Stomach smooth muscle (tissue), 2 donors: Measurements from ENCODE around the gene ALDH1L1.
"Not testable (repeated sequence)": the region's sequence is repeated elsewhere in the genome, so short reads cannot be mapped to it uniquely, and the experiment has no call there.

ENCODE experiments used
- H3K27ac ChIP-seq: one replicate; pipeline ENCODE4 v1.7.0; 2013; ENCODE audit warnings: mild to moderate bottlenecking, low read length, inconsistent platforms
- H3K27me3 ChIP-seq, 2 donors: one replicate each; pipeline ENCODE4 v1.7.0; 2013; ENCODE audit warnings: low read length in 2 of 2; ENCODE audit not compliant: insufficient read depth in 2 of 2, control insufficient read depth in 1 of 2
- H3K36me3 ChIP-seq, 2 donors: one replicate each; pipeline ENCODE4 v1.7.0; 2013; ENCODE audit warnings: low read length in 2 of 2; ENCODE audit not compliant: control insufficient read depth in 2 of 2, insufficient read depth in 2 of 2
- H3K4me1 ChIP-seq: one replicate; pipeline ENCODE4 v1.7.0; 2013; ENCODE audit warnings: low read length; ENCODE audit not compliant: control insufficient read depth, insufficient read depth
- H3K4me3 ChIP-seq, 2 donors: one replicate each; pipeline ENCODE4 v1.7.0; 2013; ENCODE audit warnings: low read length in 2 of 2
- H3K9ac ChIP-seq, 2 donors: one replicate each; pipeline ENCODE4 v1.7.0; 2013; ENCODE audit warnings: low read length in 2 of 2, mild to moderate bottlenecking in 1 of 2
- H3K9me3 ChIP-seq, 2 donors: one replicate each; pipeline ENCODE4 v1.7.0; 2013; ENCODE audit warnings: low read length in 2 of 2; ENCODE audit not compliant: control insufficient read depth in 2 of 2
- donor health status: healthy.
- donor health status: Pancreatic carcinoma.

Gene ALDH1L1

GRCh38 chr3:126078866-126079265 is 101.5 kb downstream of the ALDH1L1 start:
- Histone ChIP-seq H3K4me3 (no peak overlapping the region), H3K9me3 (no peaks in the 10 kb centered on the region), H3K4me1 (peaks cover 11% of the 10 kb centered on the region), H3K36me3 (no peaks in the 10 kb centered on the region), H3K27ac (no peak overlapping the region), H3K9ac (no peak overlapping the region), H3K27me3 (no peaks in the 10 kb centered on the region)

GRCh38 chr3:126077754-126078153 is 102.6 kb downstream of the ALDH1L1 start:
- Histone ChIP-seq H3K9ac (no peak overlapping the region), H3K4me3 (no peak overlapping the region), H3K9me3 (no peaks in the 10 kb centered on the region), H3K27me3 (no peaks in the 10 kb centered on the region), H3K4me1 (peaks cover 5% of the 10 kb centered on the region), H3K36me3 (no peaks in the 10 kb centered on the region), H3K27ac (no peak overlapping the region)

GRCh38 chr3:126076140-126076539 is 104.2 kb downstream of the ALDH1L1 start:
- no peaks in the 10 kb centered on the region for H3K9me3 ChIP-seq
- no peak overlapping the region for H3K9ac ChIP-seq
- no peak overlapping the region for H3K27ac ChIP-seq
- no peaks in the 10 kb centered on the region for H3K4me1 ChIP-seq
- no peaks in the 10 kb centered on the region for H3K27me3 ChIP-seq
- H3K36me3 ChIP-seq = no peaks in the 10 kb centered on the region
- H3K4me3 ChIP-seq = no peak overlapping the region

GRCh38 chr3:126070146-126070545 is 110.2 kb downstream of the ALDH1L1 start:
- peaks cover 6 to 9% of the 10 kb centered on the region in 2 donors for H3K36me3 ChIP-seq
- no peaks in the 10 kb centered on the region for H3K9me3 ChIP-seq
- H3K4me1 ChIP-seq = no peaks in the 10 kb centered on the region
- H3K4me3 ChIP-seq = no peak overlapping the region
- no peak overlapping the region for H3K27ac ChIP-seq
- H3K27me3 ChIP-seq = no peaks in the 10 kb centered on the region
- no peak overlapping the region for H3K9ac ChIP-seq

GRCh38 chr3:126067959-126068358 is 112.4 kb downstream of the ALDH1L1 start:
- Histone ChIP-seq H3K4me1 (no peaks in the 10 kb centered on the region), H3K9me3 (no peaks in the 10 kb centered on the region), H3K27ac (no peak overlapping the region), H3K36me3 (peaks cover 8 to 10% of the 10 kb centered on the region in 2 donors), H3K9ac (no peak overlapping the region), H3K4me3 (no peak overlapping the region), H3K27me3 (no peaks in the 10 kb centered on the region)

- H3K9ac ChIP-seq, H3K4me1 ChIP-seq, H3K9me3 ChIP-seq, H3K4me3 ChIP-seq, H3K27me3 ChIP-seq, H3K27ac ChIP-seq: not testable (repeated sequence)
- peaks cover 8 to 10% of the 10 kb centered on the region in 2 donors for H3K36me3 ChIP-seq
These were observed 113.7 kb downstream of the ALDH1L1 start for GRCh38 chr3:126066676-126067075.

GRCh38 chr3:126065876-126066275 is 114.5 kb downstream of the ALDH1L1 start:
- Histone ChIP-seq H3K4me1 (no peaks in the 10 kb centered on the region), H3K36me3 (peaks cover 8 to 10% of the 10 kb centered on the region in 2 donors), H3K9me3 (no peaks in the 10 kb centered on the region), H3K27me3 (no peaks in the 10 kb centered on the region), H3K27ac (no peak overlapping the region), H3K4me3 (no peak overlapping the region), H3K9ac (no peak overlapping the region)

GRCh38 chr3:126064627-126065258 is 115.6 kb downstream of the ALDH1L1 start:
- Histone ChIP-seq H3K27ac (no peak overlapping the region), H3K4me3 (no peak overlapping the region), H3K36me3 (peaks cover 8 to 10% of the 10 kb centered on the region in 2 donors), H3K9ac (no peak overlapping the region), H3K9me3 (no peaks in the 10 kb centered on the region), H3K4me1 (no peaks in the 10 kb centered on the region), H3K27me3 (no peaks in the 10 kb centered on the region)

- Histone ChIP-seq H3K9ac (no peak overlapping the region), H3K27me3 (no peaks in the 10 kb centered on the region), H3K36me3 (peaks cover 8 to 10% of the 10 kb centered on the region in 2 donors), H3K27ac (no peak overlapping the region), H3K9me3 (no peaks in the 10 kb centered on the region), H3K4me3 (no peak overlapping the region), H3K4me1 (no peaks in the 10 kb centered on the region)
These were observed 116.9 kb downstream of the ALDH1L1 start for GRCh38 chr3:126063358-126063965.

- Histone ChIP-seq H3K9me3 (no peaks in the 10 kb centered on the region), H3K4me3 (no peak overlapping the region)
These were observed 118.9 kb downstream of the ALDH1L1 start for GRCh38 chr3:126061301-126062032.

More at GRCh38 chr3:126061301-126062032, 118.9 kb downstream of the ALDH1L1 start:
- Histone ChIP-seq H3K4me1 (no peaks in the 10 kb centered on the region), H3K36me3 (peaks cover 2 to 12% of the 10 kb centered on the region in 2 donors), H3K9ac (no peak overlapping the region), H3K27me3 (no peaks in the 10 kb centered on the region), H3K27ac (no peak overlapping the region)
